H9 (cell line): ENCODE results near the gene SMARCD3. TPM values are rescaled to one million over a fixed set of nuclear protein-coding genes. Genes with fewer than 3 reads are reported as not detected.

Experiments
- DNase-seq: peaks from one replicate; pipeline ENCODE4 v3.0.0-alpha.2; 2017
- H2AFZ ChIP-seq: one replicate; pipeline ENCODE4 v1.6.1; 2013; ENCODE audit warnings: mild to moderate bottlenecking, low read length, control low read depth, moderate library complexity
- H2AK5ac ChIP-seq: 2 replicates; pipeline ENCODE4 v1.6.1; 2013; ENCODE audit warnings: low read length, control low read depth, mixed read lengths; ENCODE audit not compliant: insufficient read length
- H2BK120ac ChIP-seq: one replicate; pipeline ENCODE4 v1.6.1; 2013; ENCODE audit warnings: low read depth, mild to moderate bottlenecking, low read length, control low read depth, inconsistent platforms; ENCODE audit not compliant: poor library complexity, severe bottlenecking
- H2BK12ac ChIP-seq: 2 replicates; pipeline ENCODE4 v1.6.1; 2013; ENCODE audit warnings: low read length, control low read depth, mixed read lengths, low read depth; ENCODE audit not compliant: insufficient read length
- H2BK15ac ChIP-seq: 2 replicates; pipeline ENCODE4 v1.6.1; 2013; ENCODE audit warnings: low read depth, low read length, control low read depth
- H2BK20ac ChIP-seq: one replicate; pipeline ENCODE4 v1.6.1; 2013; ENCODE audit warnings: low read depth, mild to moderate bottlenecking, low read length, control low read depth, inconsistent platforms; ENCODE audit not compliant: poor library complexity, severe bottlenecking
- H2BK5ac ChIP-seq: 2 replicates; pipeline ENCODE4 v1.6.1; 2013; ENCODE audit warnings: low read length, control low read depth, mixed read lengths; ENCODE audit not compliant: insufficient read length
- H3K14ac ChIP-seq: 2 replicates; pipeline ENCODE4 v1.6.1; 2013; ENCODE audit warnings: low read length, control low read depth; ENCODE audit not compliant: insufficient read depth
- H3K18ac ChIP-seq: 2 replicates; pipeline ENCODE4 v1.6.1; 2013; ENCODE audit warnings: low read depth, mild to moderate bottlenecking, mixed read lengths, low read length, control low read depth; ENCODE audit not compliant: insufficient read length
- H3K23ac ChIP-seq: 2 replicates; pipeline ENCODE4 v1.6.1; 2013; ENCODE audit warnings: low read length, control low read depth, mixed read lengths, low read depth; ENCODE audit not compliant: insufficient read length
- H3K23me2 ChIP-seq: 2 replicates; pipeline ENCODE4 v1.6.1; 2013; ENCODE audit warnings: low read depth, mild to moderate bottlenecking, mixed read lengths, low read length, control low read depth; ENCODE audit not compliant: insufficient read length, poor library complexity, severe bottlenecking
- H3K27ac ChIP-seq: 2 replicates; pipeline ENCODE4 v1.5.1; 2013; ENCODE audit warnings: low read length, control low read depth, mixed read lengths, low read depth; ENCODE audit not compliant: insufficient read length
- H3K27me3 ChIP-seq: 2 replicates; pipeline ENCODE4 v1.6.1; 2013; ENCODE audit warnings: low read length, control low read depth, inconsistent platforms; ENCODE audit not compliant: insufficient read depth
- H3K4ac ChIP-seq: 2 replicates; pipeline ENCODE4 v1.6.1; 2013; ENCODE audit warnings: low read depth, mild to moderate bottlenecking, control low read depth, inconsistent platforms, low read length, moderate library complexity
- H3K4me1 ChIP-seq: 2 replicates; pipeline ENCODE4 v1.6.1; 2013; ENCODE audit warnings: low read length, control low read depth, inconsistent platforms; ENCODE audit not compliant: insufficient read depth
- H3K4me2 ChIP-seq: 2 replicates; pipeline ENCODE4 v1.6.1; 2013; ENCODE audit warnings: low read length, control low read depth, mixed read lengths; ENCODE audit not compliant: insufficient read length, insufficient read depth
- H3K56ac ChIP-seq: 2 replicates; pipeline ENCODE4 v1.6.1; 2013; ENCODE audit warnings: low read depth, mild to moderate bottlenecking, mixed read lengths, low read length, control low read depth; ENCODE audit not compliant: insufficient read length
- H3K79me1 ChIP-seq: 2 replicates; pipeline ENCODE4 v1.6.1; 2013; ENCODE audit warnings: low read depth, mild to moderate bottlenecking, moderate library complexity, low read length, control low read depth, inconsistent platforms; ENCODE audit not compliant: insufficient read depth, poor library complexity, severe bottlenecking
- H3K79me2 ChIP-seq: 2 replicates; pipeline ENCODE4 v1.6.1; 2013; ENCODE audit warnings: low read length, control low read depth, inconsistent platforms; ENCODE audit not compliant: insufficient read depth
- H3K9ac ChIP-seq: 2 replicates; pipeline ENCODE4 v1.6.1; 2013; ENCODE audit warnings: low read length, control low read depth, mixed read lengths; ENCODE audit not compliant: insufficient read length; ENCODE audit errors: extremely low read depth
- H3K9me3 ChIP-seq: one replicate; pipeline ENCODE4 v1.6.1; 2013; ENCODE audit warnings: low read depth, low read length, inconsistent platforms; ENCODE audit not compliant: control insufficient read depth
- H3T11ph ChIP-seq: one replicate; pipeline ENCODE4 v1.6.1; 2013; ENCODE audit warnings: mild to moderate bottlenecking, low read length, control low read depth, inconsistent platforms
- H4K20me1 ChIP-seq: one replicate; pipeline ENCODE4 v1.6.1; 2013; ENCODE audit not compliant: control insufficient read depth, insufficient read length, insufficient read depth
- H4K5ac ChIP-seq: 2 replicates; pipeline ENCODE4 v1.6.1; 2013; ENCODE audit warnings: low read depth, mild to moderate bottlenecking, mixed read lengths, low read length, control low read depth; ENCODE audit not compliant: insufficient read length
- H4K8ac ChIP-seq: replicated peaks from 2 replicates; pipeline ENCODE4 v1.6.1; 2013; ENCODE audit warnings: low read length, control low read depth, mixed read lengths, low read depth; ENCODE audit not compliant: insufficient read length
- H4K91ac ChIP-seq: 2 replicates; pipeline ENCODE4 v1.6.1; 2013; ENCODE audit warnings: low read depth, mild to moderate bottlenecking, moderate library complexity, mixed read lengths, low read length, control low read depth; ENCODE audit not compliant: insufficient read length
- H3K27ac Mint-ChIP-seq, 3 experiments: 2 replicates in 2 of 3; 3 replicates in 1 of 3; pipeline ENCODE4 v1.8.0; 2020 to 2021; ENCODE audit warnings: mixed read lengths in 3 of 3, mild to moderate bottlenecking in 1 of 3, moderate library complexity in 1 of 3
- H3K27me3 Mint-ChIP-seq: 2 replicates; pipeline ENCODE4 v1.8.0; 2021; ENCODE audit warnings: low read depth, mild to moderate bottlenecking, moderate library complexity, mixed read lengths
- H3K36me3 Mint-ChIP-seq, 3 experiments: 2 replicates in 2 of 3; 3 replicates in 1 of 3; pipeline ENCODE4 v1.8.0; 2020 to 2021; ENCODE audit warnings: low read depth in 3 of 3, mixed read lengths in 3 of 3; ENCODE audit not compliant: insufficient read depth in 1 of 3
- H3K4me1 Mint-ChIP-seq, 2 experiments: 2 replicates each; pipeline ENCODE4 v1.8.0; 2020; ENCODE audit warnings: mixed read lengths in 2 of 2
- H3K4me3 Mint-ChIP-seq, 2 experiments: 2 replicates in 1 of 2; 3 replicates in 1 of 2; pipeline ENCODE4 v1.8.0; 2020 to 2021; ENCODE audit warnings: mild to moderate bottlenecking in 2 of 2, mixed read lengths in 2 of 2, moderate library complexity in 1 of 2
- H3K9me3 Mint-ChIP-seq, 2 experiments: 2 replicates in 1 of 2; 3 replicates in 1 of 2; pipeline ENCODE4 v1.8.0; 2020; ENCODE audit warnings: mild to moderate bottlenecking in 2 of 2, mixed read lengths in 2 of 2, moderate library complexity in 1 of 2
- WGBS: extraction: QIAGEN DNeasy Blood & Tissue Kit; methylation state at CpG from one replicate; pipeline ENCODE4 v1.1.7; 2013; ENCODE audit warnings: missing lambda C conversion rate, low lambda C conversion rate, mixed read lengths; ENCODE audit not compliant: insufficient read length; ENCODE audit errors: extremely low coverage; 5-methylcytosine and 5-hydroxymethylcytosine counted together
- total RNA-seq: library from RNA; stranded (reverse); gene quantifications from 2 replicates; pipeline ENCODE4 v1.2.1, GENCODE V29; 2021
- TF ChIP-seq, protein P1 (sequence below): fragments of 200-600 bp; sonication (generic); conservative IDR thresholded peaks from 3 replicates; pipeline ENCODE4 v1.8.0; 2021; ENCODE audit warnings: antibody characterized with exemption, mild to moderate bottlenecking

Gene SMARCD3
- total RNA-seq, 1 experiment from 2014 or later, result 5.0 TPM

DNA sequence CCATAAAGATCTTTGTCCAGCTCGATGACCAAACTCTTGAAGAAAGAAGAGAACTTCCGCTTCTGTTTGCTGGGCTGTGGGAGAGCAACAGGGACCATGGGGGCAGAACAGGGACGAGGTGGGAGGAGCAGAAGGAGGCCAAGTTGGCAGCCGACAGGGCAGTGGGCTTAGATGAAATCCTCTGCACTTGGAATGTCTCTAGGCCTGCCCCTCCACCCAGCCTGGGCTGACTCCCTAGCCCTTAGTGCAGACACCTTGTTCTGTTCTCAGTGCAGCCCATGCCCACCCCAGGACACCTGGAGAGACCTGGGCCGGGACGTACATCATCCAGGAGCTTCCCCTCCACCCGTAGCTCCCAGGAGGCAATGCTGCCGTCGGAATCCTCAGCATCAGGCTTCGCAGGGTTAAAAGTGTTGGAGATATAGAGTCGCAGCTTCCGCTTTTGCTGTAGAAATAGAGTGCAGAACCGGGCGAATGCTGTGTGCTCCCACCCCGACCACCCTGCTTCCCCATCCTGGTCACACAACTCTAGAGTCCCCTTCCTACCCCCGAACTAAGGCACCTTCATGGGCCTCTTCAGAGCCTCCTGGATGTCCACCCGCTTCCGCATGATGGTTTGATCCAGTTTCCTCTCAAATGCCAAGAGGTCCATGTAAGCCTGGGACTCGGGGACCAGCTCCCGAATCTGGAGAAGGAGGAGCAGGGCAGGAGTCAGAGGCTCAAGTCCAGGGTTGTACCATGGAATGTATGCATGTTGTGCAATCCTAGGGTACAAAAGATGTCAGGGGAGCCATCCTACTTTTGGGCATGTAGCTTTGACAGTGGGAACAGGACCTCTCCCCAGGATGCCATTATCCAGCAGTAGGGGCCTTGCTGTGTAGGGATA, 6.1 kb downstream of the SMARCD3 start:
- no CpG with 5 or more reads among the region's 20 CpGs for WGBS
- no peak overlapping the region for H2AFZ ChIP-seq
- no peak overlapping the region for H3K27ac ChIP-seq

More for the DNA sequence above, 6.1 kb downstream of the SMARCD3 start:
- Histone ChIP-seq H3K9ac (no peak overlapping the region), H3K14ac (no peak overlapping the region), H4K91ac (no peak overlapping the region), H3K4me1 (no peaks in the 10 kb centered on the region; the same call in 1 of the 2 replicates), H2BK15ac (no peak overlapping the region), H4K5ac (no peak overlapping the region), H3K27me3 (peaks cover 1% of the 10 kb centered on the region; the same call in 1 of the 2 replicates), H3T11ph (no peak overlapping the region), H2BK5ac (no peak overlapping the region), H3K56ac (no peak overlapping the region), H2BK20ac (no peak overlapping the region), H4K8ac (no peak overlapping the region), H3K79me2 (no peaks in the 10 kb centered on the region), H3K79me1 (no peaks in the 10 kb centered on the region), H3K23me2 (no peaks in the 10 kb centered on the region), H3K23ac (no peak overlapping the region), H3K9me3 (no peaks in the 10 kb centered on the region), H2BK120ac (no peak overlapping the region), H3K4ac (no peak overlapping the region), H3K18ac (no peak overlapping the region), H2BK12ac (no peak overlapping the region), H2AK5ac (no peak overlapping the region), H4K20me1 (no peaks in the 10 kb centered on the region), H3K4me2 (no peak overlapping the region)
- DNase-seq, result no peak
- TF ChIP-seq, protein P1, sequence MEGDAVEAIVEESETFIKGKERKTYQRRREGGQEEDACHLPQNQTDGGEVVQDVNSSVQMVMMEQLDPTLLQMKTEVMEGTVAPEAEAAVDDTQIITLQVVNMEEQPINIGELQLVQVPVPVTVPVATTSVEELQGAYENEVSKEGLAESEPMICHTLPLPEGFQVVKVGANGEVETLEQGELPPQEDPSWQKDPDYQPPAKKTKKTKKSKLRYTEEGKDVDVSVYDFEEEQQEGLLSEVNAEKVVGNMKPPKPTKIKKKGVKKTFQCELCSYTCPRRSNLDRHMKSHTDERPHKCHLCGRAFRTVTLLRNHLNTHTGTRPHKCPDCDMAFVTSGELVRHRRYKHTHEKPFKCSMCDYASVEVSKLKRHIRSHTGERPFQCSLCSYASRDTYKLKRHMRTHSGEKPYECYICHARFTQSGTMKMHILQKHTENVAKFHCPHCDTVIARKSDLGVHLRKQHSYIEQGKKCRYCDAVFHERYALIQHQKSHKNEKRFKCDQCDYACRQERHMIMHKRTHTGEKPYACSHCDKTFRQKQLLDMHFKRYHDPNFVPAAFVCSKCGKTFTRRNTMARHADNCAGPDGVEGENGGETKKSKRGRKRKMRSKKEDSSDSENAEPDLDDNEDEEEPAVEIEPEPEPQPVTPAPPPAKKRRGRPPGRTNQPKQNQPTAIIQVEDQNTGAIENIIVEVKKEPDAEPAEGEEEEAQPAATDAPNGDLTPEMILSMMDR, result no peak
- H3K9me3 Mint-ChIP-seq, result no peaks in the 10 kb centered on the region; a peak in 1 of 5 replicates
- peaks cover 28 to 37% of the 10 kb centered on the region in 2 experiments for H3K4me1 Mint-ChIP-seq
- H3K27me3 Mint-ChIP-seq, result peaks cover 38% of the 10 kb centered on the region
- H3K4me3 Mint-ChIP-seq, result no peak overlapping the region
- no peak overlapping the region; a peak in 2 of 7 replicates for H3K27ac Mint-ChIP-seq
- H3K36me3 Mint-ChIP-seq, result peaks cover 2 to 5% (median 2%) of the 10 kb centered on the region in 3 experiments; a peak in 6 of 7 replicates
